ENCODE data around the gene DMXL2. TPM values are rescaled to one million over a fixed set of nuclear protein-coding genes. Genes with fewer than 3 reads are reported as not detected.

DMXL2 gene
- total and polyA plus RNA-seq, 9 of the 15 experiments (the other 6 are each of a cell fraction or from before 2014, with no cell fraction given), result 9.3 to 57.7 (median 30.7) TPM

DNA sequence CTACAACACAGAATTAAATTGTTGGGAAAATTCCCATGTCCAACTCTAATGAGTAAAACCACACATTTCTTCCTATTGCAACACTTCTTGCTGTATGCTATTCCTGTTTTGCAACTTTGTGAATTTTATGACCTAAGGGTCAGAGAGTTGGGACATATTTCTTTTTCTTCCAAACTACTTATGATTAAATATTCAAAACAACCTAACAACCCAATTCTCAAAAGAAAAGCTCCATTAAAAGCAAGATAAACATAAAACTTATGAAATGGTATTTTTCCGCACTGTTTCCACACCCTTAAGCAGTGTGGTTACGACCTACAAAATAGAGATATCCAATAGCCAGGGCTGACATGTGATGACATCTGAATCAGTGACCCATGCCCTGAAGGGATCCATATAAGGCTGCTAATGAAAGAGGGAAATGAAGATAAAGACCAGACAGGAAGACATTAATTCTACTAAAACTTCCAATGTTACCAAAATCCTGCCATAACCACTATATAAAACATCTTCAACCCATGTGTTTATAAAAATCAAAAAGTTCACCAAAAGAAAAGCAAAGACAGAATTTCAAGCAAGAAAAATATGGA is 45.6 kb downstream of the DMXL2 start (continued):
- TF ChIP-seq, protein P1, sequence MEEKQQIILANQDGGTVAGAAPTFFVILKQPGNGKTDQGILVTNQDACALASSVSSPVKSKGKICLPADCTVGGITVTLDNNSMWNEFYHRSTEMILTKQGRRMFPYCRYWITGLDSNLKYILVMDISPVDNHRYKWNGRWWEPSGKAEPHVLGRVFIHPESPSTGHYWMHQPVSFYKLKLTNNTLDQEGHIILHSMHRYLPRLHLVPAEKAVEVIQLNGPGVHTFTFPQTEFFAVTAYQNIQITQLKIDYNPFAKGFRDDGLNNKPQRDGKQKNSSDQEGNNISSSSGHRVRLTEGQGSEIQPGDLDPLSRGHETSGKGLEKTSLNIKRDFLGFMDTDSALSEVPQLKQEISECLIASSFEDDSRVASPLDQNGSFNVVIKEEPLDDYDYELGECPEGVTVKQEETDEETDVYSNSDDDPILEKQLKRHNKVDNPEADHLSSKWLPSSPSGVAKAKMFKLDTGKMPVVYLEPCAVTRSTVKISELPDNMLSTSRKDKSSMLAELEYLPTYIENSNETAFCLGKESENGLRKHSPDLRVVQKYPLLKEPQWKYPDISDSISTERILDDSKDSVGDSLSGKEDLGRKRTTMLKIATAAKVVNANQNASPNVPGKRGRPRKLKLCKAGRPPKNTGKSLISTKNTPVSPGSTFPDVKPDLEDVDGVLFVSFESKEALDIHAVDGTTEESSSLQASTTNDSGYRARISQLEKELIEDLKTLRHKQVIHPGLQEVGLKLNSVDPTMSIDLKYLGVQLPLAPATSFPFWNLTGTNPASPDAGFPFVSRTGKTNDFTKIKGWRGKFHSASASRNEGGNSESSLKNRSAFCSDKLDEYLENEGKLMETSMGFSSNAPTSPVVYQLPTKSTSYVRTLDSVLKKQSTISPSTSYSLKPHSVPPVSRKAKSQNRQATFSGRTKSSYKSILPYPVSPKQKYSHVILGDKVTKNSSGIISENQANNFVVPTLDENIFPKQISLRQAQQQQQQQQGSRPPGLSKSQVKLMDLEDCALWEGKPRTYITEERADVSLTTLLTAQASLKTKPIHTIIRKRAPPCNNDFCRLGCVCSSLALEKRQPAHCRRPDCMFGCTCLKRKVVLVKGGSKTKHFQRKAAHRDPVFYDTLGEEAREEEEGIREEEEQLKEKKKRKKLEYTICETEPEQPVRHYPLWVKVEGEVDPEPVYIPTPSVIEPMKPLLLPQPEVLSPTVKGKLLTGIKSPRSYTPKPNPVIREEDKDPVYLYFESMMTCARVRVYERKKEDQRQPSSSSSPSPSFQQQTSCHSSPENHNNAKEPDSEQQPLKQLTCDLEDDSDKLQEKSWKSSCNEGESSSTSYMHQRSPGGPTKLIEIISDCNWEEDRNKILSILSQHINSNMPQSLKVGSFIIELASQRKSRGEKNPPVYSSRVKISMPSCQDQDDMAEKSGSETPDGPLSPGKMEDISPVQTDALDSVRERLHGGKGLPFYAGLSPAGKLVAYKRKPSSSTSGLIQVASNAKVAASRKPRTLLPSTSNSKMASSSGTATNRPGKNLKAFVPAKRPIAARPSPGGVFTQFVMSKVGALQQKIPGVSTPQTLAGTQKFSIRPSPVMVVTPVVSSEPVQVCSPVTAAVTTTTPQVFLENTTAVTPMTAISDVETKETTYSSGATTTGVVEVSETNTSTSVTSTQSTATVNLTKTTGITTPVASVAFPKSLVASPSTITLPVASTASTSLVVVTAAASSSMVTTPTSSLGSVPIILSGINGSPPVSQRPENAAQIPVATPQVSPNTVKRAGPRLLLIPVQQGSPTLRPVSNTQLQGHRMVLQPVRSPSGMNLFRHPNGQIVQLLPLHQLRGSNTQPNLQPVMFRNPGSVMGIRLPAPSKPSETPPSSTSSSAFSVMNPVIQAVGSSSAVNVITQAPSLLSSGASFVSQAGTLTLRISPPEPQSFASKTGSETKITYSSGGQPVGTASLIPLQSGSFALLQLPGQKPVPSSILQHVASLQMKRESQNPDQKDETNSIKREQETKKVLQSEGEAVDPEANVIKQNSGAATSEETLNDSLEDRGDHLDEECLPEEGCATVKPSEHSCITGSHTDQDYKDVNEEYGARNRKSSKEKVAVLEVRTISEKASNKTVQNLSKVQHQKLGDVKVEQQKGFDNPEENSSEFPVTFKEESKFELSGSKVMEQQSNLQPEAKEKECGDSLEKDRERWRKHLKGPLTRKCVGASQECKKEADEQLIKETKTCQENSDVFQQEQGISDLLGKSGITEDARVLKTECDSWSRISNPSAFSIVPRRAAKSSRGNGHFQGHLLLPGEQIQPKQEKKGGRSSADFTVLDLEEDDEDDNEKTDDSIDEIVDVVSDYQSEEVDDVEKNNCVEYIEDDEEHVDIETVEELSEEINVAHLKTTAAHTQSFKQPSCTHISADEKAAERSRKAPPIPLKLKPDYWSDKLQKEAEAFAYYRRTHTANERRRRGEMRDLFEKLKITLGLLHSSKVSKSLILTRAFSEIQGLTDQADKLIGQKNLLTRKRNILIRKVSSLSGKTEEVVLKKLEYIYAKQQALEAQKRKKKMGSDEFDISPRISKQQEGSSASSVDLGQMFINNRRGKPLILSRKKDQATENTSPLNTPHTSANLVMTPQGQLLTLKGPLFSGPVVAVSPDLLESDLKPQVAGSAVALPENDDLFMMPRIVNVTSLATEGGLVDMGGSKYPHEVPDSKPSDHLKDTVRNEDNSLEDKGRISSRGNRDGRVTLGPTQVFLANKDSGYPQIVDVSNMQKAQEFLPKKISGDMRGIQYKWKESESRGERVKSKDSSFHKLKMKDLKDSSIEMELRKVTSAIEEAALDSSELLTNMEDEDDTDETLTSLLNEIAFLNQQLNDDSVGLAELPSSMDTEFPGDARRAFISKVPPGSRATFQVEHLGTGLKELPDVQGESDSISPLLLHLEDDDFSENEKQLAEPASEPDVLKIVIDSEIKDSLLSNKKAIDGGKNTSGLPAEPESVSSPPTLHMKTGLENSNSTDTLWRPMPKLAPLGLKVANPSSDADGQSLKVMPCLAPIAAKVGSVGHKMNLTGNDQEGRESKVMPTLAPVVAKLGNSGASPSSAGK (IDR thresholded peaks at IDR 0.05), result 0 out of 2 replicates have a peak, but pooled peaks have one; percentile 27
- peak; percentile 28; the same call in 1 of the 2 replicates for TF ChIP-seq CBFA2T3 (IDR thresholded peaks at IDR 0.05)
- TF ChIP-seq SAFB (IDR thresholded peaks at IDR 0.05; ENCODE audit: borderline replicate concordance, low read depth, low read length), result no peak
- TF ChIP-seq, protein P2, sequence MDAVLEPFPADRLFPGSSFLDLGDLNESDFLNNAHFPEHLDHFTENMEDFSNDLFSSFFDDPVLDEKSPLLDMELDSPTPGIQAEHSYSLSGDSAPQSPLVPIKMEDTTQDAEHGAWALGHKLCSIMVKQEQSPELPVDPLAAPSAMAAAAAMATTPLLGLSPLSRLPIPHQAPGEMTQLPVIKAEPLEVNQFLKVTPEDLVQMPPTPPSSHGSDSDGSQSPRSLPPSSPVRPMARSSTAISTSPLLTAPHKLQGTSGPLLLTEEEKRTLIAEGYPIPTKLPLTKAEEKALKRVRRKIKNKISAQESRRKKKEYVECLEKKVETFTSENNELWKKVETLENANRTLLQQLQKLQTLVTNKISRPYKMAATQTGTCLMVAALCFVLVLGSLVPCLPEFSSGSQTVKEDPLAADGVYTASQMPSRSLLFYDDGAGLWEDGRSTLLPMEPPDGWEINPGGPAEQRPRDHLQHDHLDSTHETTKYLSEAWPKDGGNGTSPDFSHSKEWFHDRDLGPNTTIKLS (IDR thresholded peaks at IDR 0.05; ENCODE audit: borderline replicate concordance, low read depth), result no peak
- no peak for TF ChIP-seq ZSCAN32 (CRISPR knock-in tag; IDR thresholded peaks at IDR 0.05)
- TF ChIP-seq ESRRB (CRISPR knock-in tag; IDR thresholded peaks at IDR 0.05; ENCODE audit: borderline replicate concordance), result no peak
- TF ChIP-seq, protein P3, sequence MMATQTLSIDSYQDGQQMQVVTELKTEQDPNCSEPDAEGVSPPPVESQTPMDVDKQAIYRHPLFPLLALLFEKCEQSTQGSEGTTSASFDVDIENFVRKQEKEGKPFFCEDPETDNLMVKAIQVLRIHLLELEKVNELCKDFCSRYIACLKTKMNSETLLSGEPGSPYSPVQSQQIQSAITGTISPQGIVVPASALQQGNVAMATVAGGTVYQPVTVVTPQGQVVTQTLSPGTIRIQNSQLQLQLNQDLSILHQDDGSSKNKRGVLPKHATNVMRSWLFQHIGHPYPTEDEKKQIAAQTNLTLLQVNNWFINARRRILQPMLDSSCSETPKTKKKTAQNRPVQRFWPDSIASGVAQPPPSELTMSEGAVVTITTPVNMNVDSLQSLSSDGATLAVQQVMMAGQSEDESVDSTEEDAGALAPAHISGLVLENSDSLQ (IDR thresholded peaks at IDR 0.05), result peak; percentile 88
- TF ChIP-seq ZNF224 (CRISPR knock-in tag; IDR thresholded peaks at IDR 0.05), result no peak
- no peak for TF ChIP-seq XRCC5 (IDR thresholded peaks at IDR 0.05; ENCODE audit: low read depth, low read length)
- no peak for TF ChIP-seq POLR3A (IDR thresholded peaks at IDR 0.05; ENCODE audit: borderline replicate concordance, extremely low read depth, insufficient read depth, insufficient read length)
- TF ChIP-seq ZNF512 (tag; IDR thresholded peaks at IDR 0.05), result no peak
